Measurements from ENCODE around the gene CCDC88B. TPM values are rescaled to one million over a fixed set of nuclear protein-coding genes. Genes with fewer than 3 reads are reported as not detected.

The CCDC88B gene
- total and polyA plus RNA-seq, 2 experiments from 2014 or later: 4.9 to 10.0 TPM

DNA sequence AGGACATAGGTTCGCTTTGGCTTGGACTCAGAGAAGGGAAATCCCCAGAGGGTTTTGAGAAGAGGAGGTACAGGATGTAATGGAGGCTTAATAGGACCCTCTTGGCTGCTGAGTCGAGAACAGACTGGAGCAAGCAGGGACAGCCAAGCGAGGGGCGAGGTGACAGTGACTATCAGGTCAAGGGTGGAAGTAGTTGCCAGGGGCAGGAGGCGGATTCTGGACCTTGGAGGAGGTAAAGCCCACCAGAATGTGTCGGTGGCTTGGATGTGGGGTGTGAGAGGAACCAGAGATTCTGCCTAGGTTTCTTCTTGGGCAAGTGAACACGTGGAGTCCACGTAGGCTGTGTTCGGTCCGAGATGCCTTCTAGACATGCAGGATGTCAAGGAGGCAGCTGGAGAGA lies 27.1 kb upstream of the CCDC88B start:
- Histone ChIP-seq H4K20me1 (ENCODE audit: insufficient read depth, poor library complexity, severe bottlenecking) (no peaks in the 10 kb centered on the region), H3K4me2 (no peak overlapping the region), H3K4me1 (ENCODE audit: insufficient read depth) (peaks cover 6% of the 10 kb centered on the region), H3K9me3 (ENCODE audit: low read depth) (no peaks in the 10 kb centered on the region), H3K36me3 (replicated peaks; ENCODE audit: insufficient read depth, low read depth) (no peaks in the 10 kb centered on the region), H3K27me3 (no peaks in the 10 kb centered on the region), H2AFZ (no peak overlapping the region), H3K79me2 (peaks cover 54% of the 10 kb centered on the region), H3K27ac (no peak overlapping the region), H3K4me3 (no peak overlapping the region), H3K9me2 (replicated peaks; ENCODE audit: insufficient read depth) (no peaks in the 10 kb centered on the region)
- no peak for DNase-seq (ENCODE audit: low spot score)
- WGBS (ENCODE audit: low lambda C conversion rate, missing lambda C conversion rate): 93% methylated on average over 10 of the region's 10 CpGs
- TF ChIP-seq, protein P1, sequence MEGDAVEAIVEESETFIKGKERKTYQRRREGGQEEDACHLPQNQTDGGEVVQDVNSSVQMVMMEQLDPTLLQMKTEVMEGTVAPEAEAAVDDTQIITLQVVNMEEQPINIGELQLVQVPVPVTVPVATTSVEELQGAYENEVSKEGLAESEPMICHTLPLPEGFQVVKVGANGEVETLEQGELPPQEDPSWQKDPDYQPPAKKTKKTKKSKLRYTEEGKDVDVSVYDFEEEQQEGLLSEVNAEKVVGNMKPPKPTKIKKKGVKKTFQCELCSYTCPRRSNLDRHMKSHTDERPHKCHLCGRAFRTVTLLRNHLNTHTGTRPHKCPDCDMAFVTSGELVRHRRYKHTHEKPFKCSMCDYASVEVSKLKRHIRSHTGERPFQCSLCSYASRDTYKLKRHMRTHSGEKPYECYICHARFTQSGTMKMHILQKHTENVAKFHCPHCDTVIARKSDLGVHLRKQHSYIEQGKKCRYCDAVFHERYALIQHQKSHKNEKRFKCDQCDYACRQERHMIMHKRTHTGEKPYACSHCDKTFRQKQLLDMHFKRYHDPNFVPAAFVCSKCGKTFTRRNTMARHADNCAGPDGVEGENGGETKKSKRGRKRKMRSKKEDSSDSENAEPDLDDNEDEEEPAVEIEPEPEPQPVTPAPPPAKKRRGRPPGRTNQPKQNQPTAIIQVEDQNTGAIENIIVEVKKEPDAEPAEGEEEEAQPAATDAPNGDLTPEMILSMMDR (IDR thresholded peaks at IDR 0.05; ENCODE audit: poor library complexity): no peak

DNA sequence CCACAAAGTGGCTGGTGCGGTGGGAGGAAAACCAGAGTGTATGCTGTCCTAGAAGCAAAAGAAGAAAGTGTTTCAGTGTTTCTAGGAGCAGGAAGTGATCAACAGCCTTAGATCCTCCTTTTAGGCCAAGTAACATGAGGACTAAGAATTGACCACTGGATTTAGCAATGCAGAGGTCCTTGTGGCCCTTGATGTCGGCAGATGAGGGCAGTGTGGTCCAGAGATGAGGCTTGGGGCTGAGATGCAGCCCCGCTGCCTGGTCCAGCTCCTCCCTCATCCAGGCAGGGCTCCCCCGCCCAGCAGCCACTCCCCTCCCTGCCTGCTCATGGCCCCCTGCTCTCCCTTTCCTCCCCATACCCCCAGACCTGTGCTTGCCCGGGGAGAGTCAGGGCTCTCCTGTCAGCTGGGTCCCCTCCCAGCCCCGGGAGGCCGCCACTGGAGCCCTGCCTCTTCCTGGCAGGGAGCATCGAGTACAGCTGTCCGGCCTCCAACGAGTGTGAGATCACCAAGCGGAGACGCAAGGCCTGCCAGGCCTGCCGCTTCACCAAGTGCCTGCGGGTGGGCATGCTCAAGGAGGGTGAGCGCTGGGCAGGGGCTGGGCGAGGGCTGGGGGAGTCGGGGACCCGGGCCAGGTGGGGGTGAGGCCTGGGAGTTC lies 26.4 kb upstream of the CCDC88B start:
- no peak overlapping the region for H3K4me3 ChIP-seq
- TF ChIP-seq EZH2phosphoT487 (IDR thresholded peaks at IDR 0.05; ENCODE audit: low read depth, severe bottlenecking, unreplicated experiment) (no peak), EZH2 (IDR thresholded peaks at IDR 0.05; ENCODE audit: borderline replicate concordance) (no peak)
- TF ChIP-seq, protein P1 (IDR thresholded peaks at IDR 0.05; ENCODE audit: poor library complexity): no peak
- no peak overlapping the region for H3K4me2 ChIP-seq
- H2AFZ ChIP-seq: no peak overlapping the region
- WGBS (ENCODE audit: low lambda C conversion rate, missing lambda C conversion rate): 96% methylated on average over 11 of the region's 18 CpGs
- peaks cover 52% of the 10 kb centered on the region for H3K79me2 ChIP-seq
- no peaks in the 10 kb centered on the region for H3K9me2 ChIP-seq (replicated peaks; ENCODE audit: insufficient read depth)
- DNase-seq (ENCODE audit: low spot score): no peak
- no peaks in the 10 kb centered on the region for H3K27me3 ChIP-seq
- H3K36me3 ChIP-seq (replicated peaks; ENCODE audit: insufficient read depth, low read depth): no peaks in the 10 kb centered on the region
- H4K20me1 ChIP-seq (ENCODE audit: insufficient read depth, poor library complexity, severe bottlenecking): no peaks in the 10 kb centered on the region
- H3K4me1 ChIP-seq (ENCODE audit: insufficient read depth): peaks cover 5% of the 10 kb centered on the region
- H3K27ac ChIP-seq: no peak overlapping the region
- no peaks in the 10 kb centered on the region for H3K9me3 ChIP-seq (ENCODE audit: low read depth)

DNA sequence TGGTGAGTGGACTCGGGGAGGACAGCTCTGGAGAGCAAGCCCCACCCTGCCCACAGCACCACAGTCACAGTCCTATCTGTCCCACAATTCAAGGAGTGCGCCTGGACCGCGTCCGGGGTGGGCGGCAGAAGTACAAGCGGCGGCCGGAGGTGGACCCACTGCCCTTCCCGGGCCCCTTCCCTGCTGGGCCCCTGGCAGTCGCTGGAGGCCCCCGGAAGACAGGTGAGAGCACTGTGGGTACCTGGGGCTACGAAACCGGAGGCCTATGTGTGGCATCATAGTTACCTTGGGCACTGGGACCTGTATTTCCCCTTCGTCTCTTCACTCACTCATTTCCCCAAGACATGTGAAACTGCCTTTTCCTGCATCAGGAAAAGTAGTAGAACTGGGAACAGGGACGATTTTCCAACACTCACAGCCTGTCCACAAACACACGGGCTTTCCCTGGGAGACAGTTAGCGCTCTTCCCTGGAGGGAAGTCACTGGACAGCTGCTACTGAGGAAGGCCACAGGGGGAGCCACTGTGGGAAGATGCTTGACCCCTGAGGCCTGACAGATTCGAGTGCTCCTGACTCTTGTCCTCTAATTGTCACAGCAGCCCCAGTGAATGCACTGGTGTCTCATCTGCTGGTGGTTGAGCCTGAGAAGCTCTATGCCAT lies 25.7 kb upstream of the CCDC88B start:
- H3K27me3 ChIP-seq: no peaks in the 10 kb centered on the region
- no peaks in the 10 kb centered on the region for H3K9me3 ChIP-seq (ENCODE audit: low read depth)
- no peaks in the 10 kb centered on the region for H3K36me3 ChIP-seq (replicated peaks; ENCODE audit: insufficient read depth, low read depth)
- H2AFZ ChIP-seq: no peak overlapping the region
- peak; percentile 8 for DNase-seq (ENCODE audit: low spot score)
- H4K20me1 ChIP-seq (ENCODE audit: insufficient read depth, poor library complexity, severe bottlenecking): no peaks in the 10 kb centered on the region
- H3K79me2 ChIP-seq: peaks cover 53% of the 10 kb centered on the region
- H3K27ac ChIP-seq: no peak overlapping the region
- 89% methylated on average over 19 of the region's 19 CpGs for WGBS (ENCODE audit: low lambda C conversion rate, missing lambda C conversion rate)
- H3K4me2 ChIP-seq: no peak overlapping the region
- TF ChIP-seq EZH2phosphoT487 (IDR thresholded peaks at IDR 0.05; ENCODE audit: low read depth, severe bottlenecking, unreplicated experiment): no peak
- no peak for TF ChIP-seq EZH2 (IDR thresholded peaks at IDR 0.05; ENCODE audit: borderline replicate concordance)
- TF ChIP-seq, protein P1 (IDR thresholded peaks at IDR 0.05; ENCODE audit: poor library complexity): no peak
- H3K4me3 ChIP-seq: no peak overlapping the region
- H3K9me2 ChIP-seq (replicated peaks; ENCODE audit: insufficient read depth): no peaks in the 10 kb centered on the region
- peaks cover 9% of the 10 kb centered on the region for H3K4me1 ChIP-seq (ENCODE audit: insufficient read depth)
